Lung (tissue), 12 donors: Measurements from ENCODE around the gene PFN2. TPM values are rescaled to one million over a fixed set of nuclear protein-coding genes. Genes with fewer than 3 reads are reported as not detected.

Experiments used
- ATAC-seq: fragments of 200-7000 bp; cut with Tn5 transposase; one replicate; pipeline ENCODE4 v1.9.1; 2020; ENCODE audit warnings: moderate number of reproducible peaks; ENCODE audit not compliant: insufficient read depth, low FRiP score
- DNase-seq, 3 donors: peaks; one replicate each; pipeline ENCODE4 v3.0.0-alpha.2; 2013 to 2017
- H3K27ac ChIP-seq, 2 donors: one replicate each; pipeline ENCODE4 v1.5.1; 2013; ENCODE audit warnings: mild to moderate bottlenecking in 2 of 2, moderate library complexity in 2 of 2, control low read depth in 1 of 2, inconsistent platforms in 1 of 2, low read depth in 1 of 2, low read length in 1 of 2
- H3K27me3 ChIP-seq, 3 donors: one replicate each; pipeline ENCODE4 v1.5.1; 2013; ENCODE audit warnings: low read length in 2 of 3; ENCODE audit not compliant: control insufficient read depth in 3 of 3, insufficient read depth in 3 of 3
- H3K36me3 ChIP-seq, 4 donors: one replicate each; pipeline ENCODE4 v1.5.1; 2013; ENCODE audit warnings: low read length in 4 of 4, mild to moderate bottlenecking in 1 of 4, moderate library complexity in 1 of 4; ENCODE audit not compliant: control insufficient read depth in 4 of 4, insufficient read depth in 4 of 4
- H3K4me1 ChIP-seq, 5 donors: one replicate each; pipeline ENCODE4 v1.5.1; 2013; ENCODE audit warnings: low read length in 5 of 5, mild to moderate bottlenecking in 2 of 5, moderate library complexity in 1 of 5; ENCODE audit not compliant: control insufficient read depth in 5 of 5, insufficient read depth in 5 of 5
- H3K4me3 ChIP-seq: one replicate; pipeline ENCODE4 v1.5.1; 2013; ENCODE audit warnings: mild to moderate bottlenecking, control low read depth, moderate library complexity
- H3K9ac ChIP-seq, 2 donors: one replicate each; pipeline ENCODE4 v1.5.1; 2013; ENCODE audit warnings: low read length in 2 of 2, control low read depth in 1 of 2; ENCODE audit not compliant: insufficient read depth in 1 of 2
- H3K9me3 ChIP-seq, 4 donors: one replicate each; pipeline ENCODE4 v1.5.1; 2013; ENCODE audit warnings: low read length in 3 of 4, mild to moderate bottlenecking in 1 of 4, moderate library complexity in 1 of 4; ENCODE audit not compliant: control insufficient read depth in 4 of 4, insufficient read depth in 3 of 4
- CTCF ChIP-seq: IDR thresholded peaks from 2 replicates; pipeline ENCODE4 v1.5.1; 2012; ENCODE audit warnings: mild to moderate bottlenecking; ENCODE audit errors: control extremely low read depth, extremely low read depth
- WGBS, 2 donors: extraction: QIAGEN DNeasy Blood & Tissue Kit; methylation state at CpG; one replicate each; pipeline ENCODE4 v1.1.7; 2013; 5-methylcytosine and 5-hydroxymethylcytosine counted together
- polyA plus RNA-seq, 2 donors: library from polyadenylated mRNA; stranded (reverse); fragments of 200-250 nt; gene quantifications; one replicate each; pipeline ENCODE4 v1.2.1, GENCODE V29; 2013
- total RNA-seq, 2 donors: library from RNA; depleted of rRNA in 1 of 2; stranded (reverse); fragments of >200 nt in 1 of 2; gene quantifications; one replicate each; pipeline ENCODE4 v1.2.1, GENCODE V29; 2014 to 2021
- donor health status: control.
- donor health status: control.
- donor health status: Bipolar disorder and iron deficiency.
- donor health status: healthy.
- donor health status: DM: yes; HTN: yes; CAD: no.

PFN2 gene
- total and polyA plus RNA-seq, 4 donors = 28.1 to 91.7 (median 49.2) TPM

- H3K27ac ChIP-seq = peak overlapping the region in 1 of 2 donors; percentile 20
- H3K4me3 ChIP-seq = no peak overlapping the region
- peaks cover 0 to 3% (median 0%) of the 10 kb centered on the region in 5 donors for H3K4me1 ChIP-seq
- peaks cover 0 to 15% (median 1%) of the 10 kb centered on the region in 4 donors for H3K36me3 ChIP-seq
- H3K9me3 ChIP-seq = peaks cover 0 to 7% (median 0%) of the 10 kb centered on the region in 4 donors
- 52 to 58% methylated on average over 7 of the region's 7 CpGs for WGBS, 2 donors
- no peak overlapping the region for H3K9ac ChIP-seq
- TF ChIP-seq CTCF = peak; percentile 47
- ATAC-seq (peak; percentile 82), DNase-seq (peak; percentile 32 to 49 (median 43))
- H3K27me3 ChIP-seq = no peaks in the 10 kb centered on the region
These were observed 33.9 kb downstream of the PFN2 start for GRCh38 chr3:149936812-149937230.

GRCh38 chr3:149934524-149934923 lies 36.2 kb downstream of the PFN2 start:
- Histone ChIP-seq H3K4me1 (peaks cover 0 to 3% (median 0%) of the 10 kb centered on the region in 5 donors), H3K9ac (no peak overlapping the region), H3K4me3 (no peak overlapping the region), H3K27ac (no peak overlapping the region), H3K36me3 (peaks cover 0 to 17% (median 2%) of the 10 kb centered on the region in 4 donors), H3K9me3 (peaks cover 0 to 7% (median 0%) of the 10 kb centered on the region in 4 donors), H3K27me3 (no peaks in the 10 kb centered on the region)
- no peak for ATAC-seq
- peak in 2 of 3 donors; percentile 19 to 41 for DNase-seq
- TF ChIP-seq CTCF = no peak

- peaks cover 0 to 17% (median 1%) of the 10 kb centered on the region in 4 donors for H3K36me3 ChIP-seq
- peaks cover 0 to 3% (median 0%) of the 10 kb centered on the region in 5 donors for H3K4me1 ChIP-seq
- no peak overlapping the region for H3K27ac ChIP-seq
- TF ChIP-seq CTCF = no peak
- ATAC-seq (no peak), DNase-seq (no peak)
- no peaks in the 10 kb centered on the region for H3K27me3 ChIP-seq
- no peak overlapping the region for H3K4me3 ChIP-seq
- no peak overlapping the region for H3K9ac ChIP-seq
- peaks cover 0 to 7% (median 0%) of the 10 kb centered on the region in 4 donors for H3K9me3 ChIP-seq
These were observed 36.8 kb downstream of the PFN2 start for GRCh38 chr3:149933858-149934257.

- WGBS, 2 donors = 100% methylated on average over 1 of the region's 1 CpG
- ATAC-seq = no peak
- DNase-seq = no peak
- Histone ChIP-seq H3K36me3 (peaks cover 0 to 17% (median 2%) of the 10 kb centered on the region in 4 donors), H3K27me3 (no peaks in the 10 kb centered on the region), H3K4me3 (no peak overlapping the region), H3K9ac (no peak overlapping the region), H3K4me1 (peaks cover 0 to 3% (median 0%) of the 10 kb centered on the region in 5 donors), H3K9me3 (peaks cover 0 to 7% (median 0%) of the 10 kb centered on the region in 4 donors), H3K27ac (no peak overlapping the region)
- TF ChIP-seq CTCF = no peak
These were observed 37.7 kb downstream of the PFN2 start for GRCh38 chr3:149933008-149933407.
